Measurements from ENCODE around the gene MAGI1. TPM values are rescaled to one million over a fixed set of nuclear protein-coding genes. Genes with fewer than 3 reads are reported as not detected.
A peak's percentile ranks its signal among the peaks of the same experiment; 100 is the strongest.
"Not testable (repeated sequence)": the region's sequence is repeated elsewhere in the genome, so short reads cannot be mapped to it uniquely, and the experiment has no call there.

MAGI1 gene
- total RNA-seq, 1 experiment from 2014 or later, result 3.4 TPM

DNA sequence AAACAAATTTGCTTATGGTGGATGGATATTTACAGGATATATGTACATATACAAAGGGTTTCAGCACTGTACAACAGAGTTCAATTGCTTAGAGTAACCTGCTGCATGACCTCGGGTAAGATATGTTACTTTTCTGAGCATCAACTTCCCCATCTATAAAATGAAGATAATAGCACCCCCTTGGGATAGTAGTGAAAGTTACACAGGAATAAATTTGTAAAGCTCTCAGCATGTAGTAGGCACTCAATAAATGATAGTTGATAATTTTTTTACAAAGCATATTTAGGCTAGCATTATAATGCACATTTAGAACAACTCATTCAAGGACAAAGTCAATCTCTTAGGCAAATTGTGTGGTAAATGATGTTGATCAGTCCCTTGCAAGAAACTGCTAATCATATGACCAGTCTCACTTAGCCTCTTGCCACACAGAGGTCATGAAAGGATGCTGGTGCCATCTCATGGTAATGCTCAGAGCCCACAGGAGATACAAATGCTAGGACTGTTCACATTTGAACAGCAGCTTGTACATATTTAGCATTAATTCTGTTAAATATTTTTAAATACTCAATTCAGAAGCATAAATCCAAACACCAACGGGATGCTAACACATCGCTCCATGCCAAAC, 123.9 kb downstream of the MAGI1 start:
- no peak overlapping the region for H3K4me3 ChIP-seq
- no peaks in the 10 kb centered on the region for H3K9me3 ChIP-seq
- DNase-seq, result no peak
- no peaks in the 10 kb centered on the region for H3K36me3 ChIP-seq
- H3K27me3 ChIP-seq, result no peaks in the 10 kb centered on the region

DNA sequence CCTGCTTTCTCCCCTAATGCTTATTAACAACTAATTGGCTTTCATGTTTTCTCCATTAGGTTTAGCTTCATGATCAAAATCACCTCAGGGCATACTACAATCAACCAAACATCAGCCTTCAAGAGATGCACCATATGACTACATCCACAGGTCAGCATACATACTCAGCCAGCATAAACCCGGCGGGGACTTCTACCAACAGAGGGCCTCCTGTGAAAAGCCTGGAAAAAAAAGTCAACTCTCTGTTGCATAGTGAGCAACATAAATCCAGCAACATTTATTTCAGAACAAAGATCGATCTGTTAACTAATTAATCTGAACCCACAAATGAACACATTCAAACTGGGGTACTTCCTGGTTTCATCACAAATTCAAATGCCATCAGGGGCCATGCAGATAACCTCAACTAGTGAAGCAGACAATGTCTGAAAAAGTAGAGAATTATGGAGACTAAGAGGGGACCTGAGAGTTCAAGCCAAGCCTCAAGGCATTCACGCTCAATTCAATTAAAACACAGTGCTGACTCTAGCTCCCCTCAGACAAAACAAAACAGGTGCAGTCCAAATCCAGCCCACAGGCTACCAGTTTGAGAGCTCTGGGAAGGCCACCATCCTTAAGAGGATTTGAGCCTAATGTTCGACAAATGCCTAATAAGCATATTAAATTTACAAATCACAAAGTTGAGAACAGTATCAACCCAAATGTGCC, 124.5 kb downstream of the MAGI1 start:
- Histone ChIP-seq H3K4me3 (no peak overlapping the region), H3K9me3 (no peaks in the 10 kb centered on the region), H3K27me3 (no peaks in the 10 kb centered on the region), H3K36me3 (no peaks in the 10 kb centered on the region)
- DNase-seq, result no peak

- no peaks in the 10 kb centered on the region for H3K27me3 ChIP-seq
- DNase-seq, result no peak
- H3K36me3 ChIP-seq, result no peaks in the 10 kb centered on the region
- H3K9me3 ChIP-seq, result no peaks in the 10 kb centered on the region
- no peak overlapping the region for H3K4me3 ChIP-seq
These were observed 126.1 kb downstream of the MAGI1 start for GRCh38 chr3:65912647-65913046.

DNA sequence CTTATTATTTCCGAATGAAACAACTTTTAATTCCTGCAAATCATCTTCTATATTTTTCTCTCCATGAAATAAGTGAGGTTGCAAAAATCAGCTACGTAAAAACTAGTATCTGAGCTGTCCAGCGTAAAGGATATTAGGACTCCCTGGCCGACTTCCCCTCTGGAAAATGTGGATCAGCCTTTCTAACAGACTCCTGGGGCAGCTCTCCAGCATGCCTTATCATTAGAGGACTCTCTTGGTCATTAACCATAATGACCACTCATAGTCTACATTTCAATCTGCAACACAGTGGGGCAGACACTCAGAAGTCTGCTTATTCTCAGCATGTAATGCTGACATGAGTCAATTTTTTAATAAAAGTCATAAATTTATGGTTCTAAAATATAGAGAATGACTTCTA, 130.1 kb downstream of the MAGI1 start:
- no peak for DNase-seq
- H3K4me3 ChIP-seq, result no peak overlapping the region
- no peaks in the 10 kb centered on the region for H3K27me3 ChIP-seq
- no peaks in the 10 kb centered on the region for H3K36me3 ChIP-seq
- H3K9me3 ChIP-seq, result no peaks in the 10 kb centered on the region

GRCh38 chr3:65907232-65908130, 131.2 kb downstream of the MAGI1 start:
- Histone ChIP-seq H3K27me3 (no peaks in the 10 kb centered on the region), H3K9me3 (no peaks in the 10 kb centered on the region), H3K36me3 (no peaks in the 10 kb centered on the region), H3K4me3 (no peak overlapping the region)
- no peak for DNase-seq

- DNase-seq, result no peak
- Histone ChIP-seq H3K4me3 (no peak overlapping the region), H3K9me3 (no peaks in the 10 kb centered on the region), H3K36me3 (no peaks in the 10 kb centered on the region), H3K27me3 (no peaks in the 10 kb centered on the region)
These were observed 132.9 kb downstream of the MAGI1 start for GRCh38 chr3:65905771-65906170.

GRCh38 chr3:65904016-65904415, 134.7 kb downstream of the MAGI1 start:
- H3K9me3 ChIP-seq, result no peaks in the 10 kb centered on the region
- H3K36me3 ChIP-seq, result no peaks in the 10 kb centered on the region
- DNase-seq, result no peak
- no peaks in the 10 kb centered on the region for H3K27me3 ChIP-seq
- H3K4me3 ChIP-seq, result no peak overlapping the region

DNA sequence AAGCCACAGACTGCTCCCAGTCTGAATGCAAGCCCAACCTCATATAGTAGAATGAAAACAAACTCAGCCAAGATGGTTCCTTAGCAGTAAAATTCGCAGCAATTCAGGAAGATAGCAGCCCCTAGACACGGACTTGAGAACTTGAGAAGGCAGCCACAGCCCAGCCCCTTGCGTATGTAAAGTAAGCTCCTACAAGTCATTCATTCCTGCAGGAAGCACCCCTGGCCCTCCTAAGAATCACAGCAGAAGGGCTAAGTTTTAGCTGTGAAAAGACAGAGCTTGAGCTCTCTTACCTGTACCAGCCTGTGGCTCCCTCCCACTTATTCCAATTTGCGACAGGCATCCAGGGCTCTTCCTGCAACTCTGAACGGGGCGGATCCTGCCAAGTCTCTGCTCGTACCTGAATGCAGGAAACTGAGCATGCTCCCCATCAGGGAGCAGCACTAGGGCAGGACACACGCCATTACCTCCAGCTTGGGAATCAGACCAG, 136.4 kb downstream of the MAGI1 start:
- no peaks in the 10 kb centered on the region for H3K36me3 ChIP-seq
- no peaks in the 10 kb centered on the region for H3K9me3 ChIP-seq
- H3K4me3 ChIP-seq, result no peak overlapping the region
- no peaks in the 10 kb centered on the region for H3K27me3 ChIP-seq
- no peak for DNase-seq

- Histone ChIP-seq H3K4me3 (no peak overlapping the region), H3K9me3 (no peaks in the 10 kb centered on the region), H3K36me3 (no peaks in the 10 kb centered on the region), H3K27me3 (no peaks in the 10 kb centered on the region)
- DNase-seq, result no peak
These were observed 137.5 kb downstream of the MAGI1 start for GRCh38 chr3:65901226-65901625.

- no peak for DNase-seq
- Histone ChIP-seq H3K36me3 (no peaks in the 10 kb centered on the region), H3K4me3 (no peak overlapping the region), H3K9me3 (no peaks in the 10 kb centered on the region), H3K27me3 (no peaks in the 10 kb centered on the region)
These were observed 139.5 kb downstream of the MAGI1 start for GRCh38 chr3:65899226-65899625.

GRCh38 chr3:65897766-65898165, 141.0 kb downstream of the MAGI1 start:
- H3K27me3 ChIP-seq, result no peaks in the 10 kb centered on the region
- no peak overlapping the region for H3K4me3 ChIP-seq
- no peaks in the 10 kb centered on the region for H3K36me3 ChIP-seq
- no peaks in the 10 kb centered on the region for H3K9me3 ChIP-seq
- no peak for DNase-seq

GRCh38 chr3:65896321-65896720, 142.4 kb downstream of the MAGI1 start:
- H3K4me3 ChIP-seq, result no peak overlapping the region

GRCh38 chr3:65894679-65895453, 143.9 kb downstream of the MAGI1 start:
- Histone ChIP-seq H3K9me3 (no peaks in the 10 kb centered on the region), H3K36me3 (no peaks in the 10 kb centered on the region)
- DNase-seq, result peak; percentile 18

More at GRCh38 chr3:65896321-65896720, 142.4 kb downstream of the MAGI1 start:
- DNase-seq, result no peak
- Histone ChIP-seq H3K9me3 (no peaks in the 10 kb centered on the region), H3K36me3 (no peaks in the 10 kb centered on the region), H3K27me3 (no peaks in the 10 kb centered on the region)

GRCh38 chr3:65894126-65894525, 144.6 kb downstream of the MAGI1 start:
- no peak overlapping the region for H3K4me3 ChIP-seq
- no peak for DNase-seq
- no peaks in the 10 kb centered on the region for H3K36me3 ChIP-seq
- no peaks in the 10 kb centered on the region for H3K27me3 ChIP-seq
- no peaks in the 10 kb centered on the region for H3K9me3 ChIP-seq

More at GRCh38 chr3:65894679-65895453, 143.9 kb downstream of the MAGI1 start:
- no peak overlapping the region for H3K4me3 ChIP-seq
- H3K27me3 ChIP-seq, result no peaks in the 10 kb centered on the region

- DNase-seq, result no peak
- Histone ChIP-seq H3K27me3 (no peaks in the 10 kb centered on the region), H3K4me3 (no peak overlapping the region), H3K9me3 (no peaks in the 10 kb centered on the region), H3K36me3 (no peaks in the 10 kb centered on the region)
These were observed 145.1 kb downstream of the MAGI1 start for GRCh38 chr3:65893631-65894030.

- H3K36me3 ChIP-seq, H3K27me3 ChIP-seq, DNase-seq, H3K4me3 ChIP-seq, H3K9me3 ChIP-seq: not testable (repeated sequence)
These were observed 147.2 kb downstream of the MAGI1 start for GRCh38 chr3:65891477-65891876.

Data from MG63 (cell line).